HepG2 (cell line): ENCODE results near the gene CAMKMT. TPM values are rescaled to one million over a fixed set of nuclear protein-coding genes. Genes with fewer than 3 reads are reported as not detected.

Experiments
- ATAC-seq: fragments of 200-7000 bp; cut with Tn5 transposase; 3 replicates; pipeline ENCODE4 v1.9.1; 2020; ENCODE audit warnings: mild to moderate bottlenecking, moderate library complexity
- BruUV-seq: library from RNA; stranded (reverse); fragments of 400-500 nt; replicated peaks from 2 replicates; lab custom pipeline; 2021; lab: Mats Ljungman, UMichigan
- CTCF ChIA-PET: fragments of 300-600 bp; formaldehyde crosslinking; extraction: SDS; loops from one replicate; lab custom pipeline; 2021; ENCODE audit warnings: low total read pairs, inconsistent platforms, low intra/inter-chr PET ratio; lab: Yijun Ruan, JAX
- POLR2A ChIA-PET: fragments of 350-600 bp; sonication (Branson Sonifier 250); formaldehyde crosslinking; loops from one replicate; lab custom pipeline; 2020; ENCODE audit warnings: antibody characterized with exemption, inconsistent platforms; lab: Yijun Ruan, JAX
- DNase-seq: peaks from one replicate; pipeline ENCODE4 v3.0.0-alpha.2; 2015; ENCODE audit warnings: low spot score
- FAIRE-seq: peaks from 3 replicates; lab custom pipeline; 2011; peaks lifted over from hg19 to GRCh38; lab: Jason Lieb, UNC
- H2AFZ ChIP-seq: one replicate; pipeline ENCODE4 v1.6.1; 2011; ENCODE audit warnings: low read length, inconsistent platforms
- H3K27ac ChIP-seq: fragments of 300-600 bp; 3 replicates; pipeline ENCODE4 v1.8.0; 2011; ENCODE audit warnings: mixed run types, mild to moderate bottlenecking, mixed read lengths, low read length, inconsistent platforms; ENCODE audit not compliant: insufficient read depth; ENCODE audit errors: extremely low read length
- H3K27me3 ChIP-seq, 2 experiments: fragments of 200-600 bp in 1 of 2; 2 replicates in 1 of 2; 3 replicates in 1 of 2; pipeline versions ENCODE4 v1.6.0 to v1.8.0; 2011; ENCODE audit warnings: low read length in 2 of 2, mild to moderate bottlenecking in 2 of 2, moderate library complexity in 2 of 2, inconsistent platforms in 1 of 2; ENCODE audit not compliant: insufficient read depth in 2 of 2, control insufficient read depth in 1 of 2
- H3K36me3 ChIP-seq, 2 experiments: fragments of 200-600 bp in 1 of 2; replicated peaks in 1 of 2; 2 replicates in 1 of 2; 3 replicates in 1 of 2; pipeline versions ENCODE4 v1.5.1 to v1.8.0; 2011; ENCODE audit warnings: low read length in 2 of 2, inconsistent platforms in 1 of 2; ENCODE audit not compliant: insufficient read depth in 2 of 2, control insufficient read depth in 1 of 2
- H3K4me1 ChIP-seq: 2 replicates; pipeline ENCODE4 v1.5.1; 2012; ENCODE audit warnings: low read length, inconsistent platforms; ENCODE audit not compliant: insufficient read depth
- H3K4me2 ChIP-seq: 2 replicates; pipeline ENCODE4 v1.6.0; 2011; ENCODE audit warnings: low read depth, low read length, inconsistent platforms
- H3K4me3 ChIP-seq, 3 experiments: fragments of 200-600 bp in 1 of 3; sonication (generic), shearing (Covaris generic) in 1 of 3; replicated peaks in 1 of 3; 2 replicates each; pipeline ENCODE4 v1.5.1; 2011 to 2016; ENCODE audit warnings: low read length in 3 of 3, inconsistent platforms in 2 of 3, low read depth in 2 of 3, mild to moderate bottlenecking in 2 of 3, control low read depth in 1 of 3, mixed read lengths in 1 of 3; ENCODE audit not compliant: insufficient read depth in 1 of 3
- H3K79me2 ChIP-seq: one replicate; pipeline ENCODE4 v1.6.1; 2011; ENCODE audit warnings: low read length, inconsistent platforms; ENCODE audit not compliant: insufficient read depth
- H3K9ac ChIP-seq: 2 replicates; pipeline ENCODE4 v1.6.0; 2011; ENCODE audit warnings: mild to moderate bottlenecking, low read depth, low read length, inconsistent platforms; ENCODE audit not compliant: insufficient read depth
- H3K9me3 ChIP-seq: 2 replicates; pipeline ENCODE4 v1.5.1; 2012; ENCODE audit warnings: mild to moderate bottlenecking, low read length
- H4K20me1 ChIP-seq: 2 replicates; pipeline ENCODE4 v1.6.0; 2011; ENCODE audit warnings: inconsistent platforms, mild to moderate bottlenecking, low read length, moderate library complexity; ENCODE audit not compliant: insufficient read depth
- HOXD1 ChIP-seq: sonication (generic); formaldehyde crosslinking; IDR thresholded peaks from 2 replicates; pipeline ENCODE4 v1.5.0; 2020; ENCODE audit warnings: missing genetic modification reagents
- MAFG ChIP-seq: sonication (generic); formaldehyde crosslinking; IDR thresholded peaks from 2 replicates; pipeline ENCODE4 v1.5.1; 2020; ENCODE audit warnings: mild to moderate bottlenecking, missing genetic modification reagents
- MYNN ChIP-seq: sonication (generic); formaldehyde crosslinking; IDR thresholded peaks from 2 replicates; pipeline ENCODE4 v1.4.0; 2020; ENCODE audit warnings: mild to moderate bottlenecking, low read depth, missing genetic modification reagents
- NFATC3 ChIP-seq: sonication (generic); formaldehyde crosslinking; IDR thresholded peaks from 2 replicates; pipeline ENCODE4 v1.5.1; 2020; ENCODE audit warnings: mild to moderate bottlenecking, missing genetic modification reagents
- RBM39 ChIP-seq: fragments of 200-400 bp; formaldehyde crosslinking; IDR thresholded peaks from one replicate; pipeline ENCODE4 v1.6.1; 2018; ENCODE audit warnings: antibody characterized with exemption, mild to moderate bottlenecking, low read depth, low read length; ENCODE audit not compliant: poor library complexity, severe bottlenecking
- SRSF1 ChIP-seq: fragments of 200-400 bp; formaldehyde crosslinking; optimal IDR thresholded peaks from 2 replicates; pipeline ENCODE3; 2017; ENCODE audit warnings: mild to moderate bottlenecking, low read depth, low read length, moderate library complexity
- ZC3H13 ChIP-seq: sonication (generic); formaldehyde crosslinking; IDR thresholded peaks from 2 replicates; pipeline ENCODE4 v1.8.1; 2023; ENCODE audit warnings: mild to moderate bottlenecking, missing genetic modification reagents, moderate library complexity
- ZFP37 ChIP-seq: sonication (generic); formaldehyde crosslinking; IDR thresholded peaks from 2 replicates; pipeline ENCODE4 v1.4.0; 2020; ENCODE audit warnings: missing genetic modification reagents, borderline replicate concordance
- ZNF329 ChIP-seq: sonication (generic); formaldehyde crosslinking; IDR thresholded peaks from 2 replicates; pipeline ENCODE4 v1.9.0; 2021; ENCODE audit warnings: low read depth, mild to moderate bottlenecking, missing genetic modification reagents
- ZNF430 ChIP-seq: sonication (generic); formaldehyde crosslinking; IDR thresholded peaks from 2 replicates; pipeline ENCODE4 v1.9.0; 2021; ENCODE audit warnings: mild to moderate bottlenecking, missing genetic modification reagents
- ZNF432 ChIP-seq: sonication (generic); formaldehyde crosslinking; IDR thresholded peaks from 2 replicates; pipeline ENCODE4 v1.5.0; 2020; ENCODE audit warnings: missing genetic modification reagents, mild to moderate bottlenecking, borderline replicate concordance
- ZNF570 ChIP-seq: sonication (generic); formaldehyde crosslinking; IDR thresholded peaks from 2 replicates; pipeline ENCODE4 v1.4.0; 2020; ENCODE audit warnings: mild to moderate bottlenecking, missing genetic modification reagents, borderline replicate concordance
- WGBS: methylation state at CpG from one replicate; pipeline ENCODE4 v1.1.6; 2017; ENCODE audit warnings: low lambda C conversion rate; 5-methylcytosine and 5-hydroxymethylcytosine counted together
- in situ Hi-C: cut with HindIII; loops from 2 replicates; pipeline ENCODE4 v1.10.0; 2017; ENCODE audit warnings: low pct_unique_long_range_greater_than_20kb; ENCODE audit not compliant: extremely low pct_ligation_motif_present
- intact Hi-C: fragments of 100-400 bp; cut with micrococcal nuclease; formaldehyde crosslinking; loops from one replicate; pipeline ENCODE4 v1.10.0; 2022; ENCODE audit not compliant: unreplicated experiment
- polyA plus RNA-seq, 8 experiments: library from polyadenylated mRNA; depleted of rRNA in 3 of 8; stranded (reverse) in 7 of 8; unstranded in 1 of 8; fragments of >200 nt; fragmentation: Illumina TruSeq in 4 of 8; extraction: Trizol in 4 of 8; gene quantifications; 2 replicates each; pipeline versions ENCODE4 v1.2.1 to v1.2.3, GENCODE V29; 2011 to 2016; ENCODE audit warnings: low read depth in 4 of 8, missing spikeins in 1 of 8, mixed read lengths in 1 of 8; ENCODE audit not compliant: insufficient read depth in 1 of 8
- total RNA-seq, 5 experiments: library from RNA; depleted of rRNA; stranded (reverse); fragments of >200 nt; fragmentation: Illumina TruSeq; extraction: Trizol; gene quantifications; 2 replicates each; pipeline ENCODE4 v1.2.3, GENCODE V29; 2016; ENCODE audit warnings: low read depth in 1 of 5
- TF ChIP-seq, protein P1 (sequence below): sonication (generic); formaldehyde crosslinking; IDR thresholded peaks from 2 replicates; pipeline ENCODE4 v1.4.0; 2020; ENCODE audit warnings: missing genetic modification reagents

The CAMKMT gene
- total and polyA plus RNA-seq, 2 of the 13 experiments (the other 11 are each of a cell fraction or from before 2014, with no cell fraction given): 6.9 to 20.8 TPM

DNA sequence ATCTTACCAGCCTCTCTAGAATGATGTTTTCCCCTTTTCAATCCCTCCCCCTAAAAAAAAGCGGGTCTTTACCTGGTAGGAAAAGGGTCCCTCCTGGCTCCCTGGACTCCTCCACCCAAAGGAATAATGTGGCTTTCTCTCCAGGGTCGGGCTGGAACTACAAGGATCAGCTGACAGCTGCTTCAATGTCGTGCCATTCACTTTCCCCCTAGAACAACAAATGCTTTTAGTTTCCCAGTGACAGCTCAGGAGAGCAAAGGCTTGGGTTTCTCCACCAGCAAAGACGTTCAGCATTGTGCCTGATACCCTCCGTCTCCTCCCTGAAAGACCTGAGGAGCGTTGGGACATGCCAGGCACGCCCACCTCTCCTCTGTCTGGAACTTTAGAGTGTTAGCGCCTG is 405.9 kb downstream of the CAMKMT start:
- 92% methylated on average over 8 of the region's 8 CpGs for WGBS

More for the DNA sequence above, 405.9 kb downstream of the CAMKMT start:
- H3K79me2 ChIP-seq: no peaks in the 10 kb centered on the region
- intact Hi-C loops: no loop called here
- H3K36me3 ChIP-seq: no peaks in the 10 kb centered on the region
- H3K4me1 ChIP-seq: peaks cover 14% of the 10 kb centered on the region
- DNase-seq: no peak
- H3K27me3 ChIP-seq: no peaks in the 10 kb centered on the region
- no peak for ATAC-seq
- TF ChIP-seq HOXD1 (CRISPR knock-in tag) (no peak), NFATC3 (CRISPR knock-in tag) (no peak), ZNF432 (CRISPR knock-in tag) (no peak), MAFG (CRISPR knock-in tag) (no peak), ZFP37 (no peak), ZNF570 (no peak), MYNN (CRISPR knock-in tag) (no peak), ZNF430 (CRISPR knock-in tag) (no peak), ZNF329 (CRISPR knock-in tag) (no peak), RBM39 (no peak), ZC3H13 (no peak), SRSF1 (no peak)
- TF ChIP-seq, protein P1, sequence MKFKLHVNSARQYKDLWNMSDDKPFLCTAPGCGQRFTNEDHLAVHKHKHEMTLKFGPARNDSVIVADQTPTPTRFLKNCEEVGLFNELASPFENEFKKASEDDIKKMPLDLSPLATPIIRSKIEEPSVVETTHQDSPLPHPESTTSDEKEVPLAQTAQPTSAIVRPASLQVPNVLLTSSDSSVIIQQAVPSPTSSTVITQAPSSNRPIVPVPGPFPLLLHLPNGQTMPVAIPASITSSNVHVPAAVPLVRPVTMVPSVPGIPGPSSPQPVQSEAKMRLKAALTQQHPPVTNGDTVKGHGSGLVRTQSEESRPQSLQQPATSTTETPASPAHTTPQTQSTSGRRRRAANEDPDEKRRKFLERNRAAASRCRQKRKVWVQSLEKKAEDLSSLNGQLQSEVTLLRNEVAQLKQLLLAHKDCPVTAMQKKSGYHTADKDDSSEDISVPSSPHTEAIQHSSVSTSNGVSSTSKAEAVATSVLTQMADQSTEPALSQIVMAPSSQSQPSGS (CRISPR knock-in tag): no peak
- H4K20me1 ChIP-seq: no peaks in the 10 kb centered on the region
- FAIRE-seq: no peak
- H3K9ac ChIP-seq: no peak overlapping the region
- no peaks in the 10 kb centered on the region for H3K9me3 ChIP-seq
- no peak overlapping the region for H3K4me3 ChIP-seq
- H3K27ac ChIP-seq: no peak overlapping the region
- BruUV-seq: no TSS peak
- no peak overlapping the region for H3K4me2 ChIP-seq
- CTCF ChIA-PET: no interaction called here
- no peak overlapping the region for H2AFZ ChIP-seq
- in situ Hi-C loops: no loop called here
- POLR2A ChIA-PET: no interaction called here
